ENCODE results near the gene WNT4.

WNT4 gene

DNA sequence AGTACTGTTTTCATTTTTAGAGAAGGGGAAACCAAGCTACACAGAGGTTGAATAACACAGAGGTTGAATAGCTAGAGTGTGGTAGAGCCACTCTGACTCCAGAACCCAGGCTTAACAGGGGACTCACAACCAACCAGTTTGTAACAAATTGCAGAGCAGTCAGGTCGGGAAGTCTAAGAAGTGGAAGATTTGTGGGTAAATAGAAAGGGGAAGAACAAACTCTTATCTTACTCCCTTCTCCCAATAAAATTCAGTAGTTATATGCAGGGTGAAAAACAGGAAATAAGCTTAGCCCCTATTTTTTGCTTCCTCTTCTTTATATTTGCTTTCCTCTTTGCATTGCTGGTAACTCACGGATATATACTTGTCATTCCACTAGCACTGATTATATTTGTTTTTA, 67.2 kb downstream of the WNT4 start:
- TF ChIP-seq, protein P1, sequence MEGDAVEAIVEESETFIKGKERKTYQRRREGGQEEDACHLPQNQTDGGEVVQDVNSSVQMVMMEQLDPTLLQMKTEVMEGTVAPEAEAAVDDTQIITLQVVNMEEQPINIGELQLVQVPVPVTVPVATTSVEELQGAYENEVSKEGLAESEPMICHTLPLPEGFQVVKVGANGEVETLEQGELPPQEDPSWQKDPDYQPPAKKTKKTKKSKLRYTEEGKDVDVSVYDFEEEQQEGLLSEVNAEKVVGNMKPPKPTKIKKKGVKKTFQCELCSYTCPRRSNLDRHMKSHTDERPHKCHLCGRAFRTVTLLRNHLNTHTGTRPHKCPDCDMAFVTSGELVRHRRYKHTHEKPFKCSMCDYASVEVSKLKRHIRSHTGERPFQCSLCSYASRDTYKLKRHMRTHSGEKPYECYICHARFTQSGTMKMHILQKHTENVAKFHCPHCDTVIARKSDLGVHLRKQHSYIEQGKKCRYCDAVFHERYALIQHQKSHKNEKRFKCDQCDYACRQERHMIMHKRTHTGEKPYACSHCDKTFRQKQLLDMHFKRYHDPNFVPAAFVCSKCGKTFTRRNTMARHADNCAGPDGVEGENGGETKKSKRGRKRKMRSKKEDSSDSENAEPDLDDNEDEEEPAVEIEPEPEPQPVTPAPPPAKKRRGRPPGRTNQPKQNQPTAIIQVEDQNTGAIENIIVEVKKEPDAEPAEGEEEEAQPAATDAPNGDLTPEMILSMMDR (IDR thresholded peaks at IDR 0.05), result no peak
- Histone ChIP-seq H3K4me2 (ENCODE audit: low read length) (no peak overlapping the region), H3K36me3 (ENCODE audit: control insufficient read depth, insufficient read depth, low read length) (no peaks in the 10 kb centered on the region), H3K9me3 (ENCODE audit: control insufficient read depth, low read length) (no peaks in the 10 kb centered on the region), H3K79me2 (peaks cover 46% of the 10 kb centered on the region), H3K4me3 (ENCODE audit: low read depth, low read length) (no peak overlapping the region), H2AFZ (no peak overlapping the region), H3K27me3 (ENCODE audit: control insufficient read depth, insufficient read depth, low read length) (no peaks in the 10 kb centered on the region), H3K4me1 (no peaks in the 10 kb centered on the region), H3K9ac (no peak overlapping the region), H3K27ac (no peak overlapping the region)

DNA sequence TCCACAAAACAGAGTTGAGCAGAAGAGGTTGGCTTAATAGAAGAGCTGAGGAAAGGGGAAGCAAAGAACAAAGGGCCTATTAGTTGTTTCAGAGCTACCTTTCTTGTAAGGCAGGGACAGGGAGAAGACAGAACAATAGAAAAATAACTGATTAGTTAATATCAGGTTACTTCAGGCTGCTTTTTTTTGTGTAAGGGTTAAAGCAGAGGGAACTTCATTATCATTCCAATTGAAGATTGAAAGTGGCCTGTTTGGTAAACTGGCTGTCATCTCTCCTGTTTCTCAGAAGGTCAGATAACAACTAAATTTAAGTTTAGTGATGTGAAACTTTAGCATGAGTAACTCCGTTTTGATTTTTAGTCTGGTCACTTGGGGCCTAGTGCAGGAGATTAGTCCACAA, 68.1 kb downstream of the WNT4 start:
- TF ChIP-seq, protein P1 (IDR thresholded peaks at IDR 0.05), result no peak
- no peaks in the 10 kb centered on the region for H3K27me3 ChIP-seq (ENCODE audit: control insufficient read depth, insufficient read depth, low read length)
- no peak overlapping the region for H3K4me3 ChIP-seq (ENCODE audit: low read depth, low read length)
- peaks cover 46% of the 10 kb centered on the region for H3K79me2 ChIP-seq
- no peak overlapping the region for H3K9ac ChIP-seq
- no peaks in the 10 kb centered on the region for H3K4me1 ChIP-seq
- H3K27ac ChIP-seq, result no peak overlapping the region
- no peak overlapping the region for H3K4me2 ChIP-seq (ENCODE audit: low read length)
- no peaks in the 10 kb centered on the region for H3K36me3 ChIP-seq (ENCODE audit: control insufficient read depth, insufficient read depth, low read length)
- no peaks in the 10 kb centered on the region for H3K9me3 ChIP-seq (ENCODE audit: control insufficient read depth, low read length)
- no peak overlapping the region for H2AFZ ChIP-seq

GRCh38 chr1:22071511-22071910, 71.4 kb downstream of the WNT4 start:
- no peak overlapping the region for H3K9ac ChIP-seq
- H3K9me3 ChIP-seq (ENCODE audit: control insufficient read depth, low read length), result no peaks in the 10 kb centered on the region
- TF ChIP-seq, protein P1 (IDR thresholded peaks at IDR 0.05), result no peak
- no peaks in the 10 kb centered on the region for H3K27me3 ChIP-seq (ENCODE audit: control insufficient read depth, insufficient read depth, low read length)
- H2AFZ ChIP-seq, result no peak overlapping the region
- H3K79me2 ChIP-seq, result peaks cover 53% of the 10 kb centered on the region
- H3K36me3 ChIP-seq (ENCODE audit: control insufficient read depth, insufficient read depth, low read length), result no peaks in the 10 kb centered on the region
- no peak overlapping the region for H3K27ac ChIP-seq
- no peak overlapping the region for H3K4me2 ChIP-seq (ENCODE audit: low read length)
- H3K4me1 ChIP-seq, result peaks cover 3% of the 10 kb centered on the region
- H3K4me3 ChIP-seq (ENCODE audit: low read depth, low read length), result no peak overlapping the region

All from parathyroid adenoma (tissue), 2 donors.